ENCODE data around the gene RTCA.
A peak's percentile ranks its signal among the peaks of the same experiment; 100 is the strongest.
"Not testable (repeated sequence)": the region's sequence is repeated elsewhere in the genome, so short reads cannot be mapped to it uniquely, and the experiment has no call there.

RTCA gene

DNA sequence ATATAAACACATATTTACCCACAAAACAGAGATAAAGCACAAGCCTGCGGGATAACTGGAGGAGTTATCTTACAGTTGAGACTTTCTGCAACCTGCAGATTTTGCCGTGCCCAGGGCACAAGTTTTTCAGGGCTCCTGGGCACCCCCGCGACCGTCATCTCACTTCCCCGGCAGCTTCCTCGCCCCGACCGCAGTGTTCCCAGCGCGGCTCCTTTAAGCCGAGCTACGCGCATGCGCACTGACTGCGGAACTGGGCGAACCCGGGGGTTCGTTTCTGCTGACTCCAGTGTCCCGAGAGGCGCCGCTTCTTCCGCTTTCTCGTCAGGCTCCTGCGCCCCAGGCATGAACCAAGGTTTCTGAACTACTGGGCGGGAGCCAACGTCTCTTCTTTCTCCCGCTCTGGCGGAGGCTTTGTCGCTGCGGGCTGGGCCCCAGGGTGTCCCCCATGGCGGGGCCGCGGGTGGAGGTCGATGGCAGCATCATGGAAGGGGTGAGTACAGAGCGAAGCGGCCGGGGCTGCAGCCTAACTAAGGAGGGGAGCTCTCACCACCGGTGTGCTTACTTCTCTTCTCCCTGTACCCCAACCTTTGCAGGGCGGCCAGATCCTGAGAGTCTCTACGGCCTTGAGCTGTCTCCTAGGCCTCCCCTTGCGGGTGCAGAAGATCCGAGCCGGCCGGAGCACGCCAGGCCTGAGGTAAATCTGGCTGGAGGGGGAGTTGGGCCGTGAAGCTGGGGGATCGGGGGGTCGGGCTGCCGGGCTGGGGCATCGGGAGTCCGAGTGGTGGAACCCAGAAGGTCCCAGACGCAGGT is at the start of gene RTCA:
Gene RTCA, plus strand, starts transcription at position 286 of the 810 bp plus-strand sequence. Its CDS starts 160 bp downstream, at position 446.
- H3K4me3 ChIP-seq (ENCODE audit: low read length): peak within 1 kb of the TSS; percentile 78
- H3K36me3 ChIP-seq (ENCODE audit: control insufficient read depth, insufficient read depth, low read length): peaks cover 6% of the 10 kb centered on the region; the same call in 1 of the 2 replicates
- peak; percentile 97 for DNase-seq (ENCODE audit: low read depth, low spot score)
- no peaks in the 10 kb centered on the region for H3K27me3 ChIP-seq (ENCODE audit: control insufficient read depth, insufficient read depth, low read length)
- WGBS (ENCODE audit: insufficient coverage, insufficient read length): no CpG with 5 or more reads among the region's 53 CpGs
- no peaks in the 10 kb centered on the region for H3K9me3 ChIP-seq (ENCODE audit: control insufficient read depth, insufficient read depth, low read length)
- H3K4me1 ChIP-seq (ENCODE audit: control insufficient read depth, insufficient read depth, low read length): no peaks in the 10 kb centered on the region
- no peak within 1 kb of the TSS for H3K27ac ChIP-seq (ENCODE audit: low read length)

DNA sequence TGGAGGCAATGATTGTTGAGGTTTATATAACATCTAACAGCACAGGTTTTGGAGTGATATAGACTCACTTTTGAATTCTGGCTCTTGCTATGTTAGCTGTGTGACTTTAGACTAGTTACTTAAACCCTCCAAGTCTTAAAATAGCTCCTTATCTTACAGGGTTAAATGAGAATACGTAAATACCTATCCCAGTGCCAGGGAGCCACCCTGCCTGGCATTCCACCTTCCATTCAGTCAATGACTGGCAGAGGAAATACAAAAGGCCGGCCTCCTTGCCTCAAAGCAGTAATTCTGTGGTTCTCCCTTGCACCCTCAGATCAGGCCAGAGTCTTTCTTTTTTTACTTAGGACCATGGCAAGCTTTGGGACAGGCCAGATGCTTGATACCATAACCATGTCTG is 48.2 kb upstream of the RTCA start:
- Histone ChIP-seq H3K9me3 (ENCODE audit: control insufficient read depth, insufficient read depth, low read length) (no peaks in the 10 kb centered on the region), H3K27ac (ENCODE audit: low read length) (no peak overlapping the region), H3K4me3 (ENCODE audit: low read length) (no peak overlapping the region), H3K27me3 (ENCODE audit: control insufficient read depth, insufficient read depth, low read length) (no peaks in the 10 kb centered on the region), H3K36me3 (ENCODE audit: control insufficient read depth, insufficient read depth, low read length) (peaks cover 2% of the 10 kb centered on the region; the same call in 1 of the 2 replicates), H3K4me1 (ENCODE audit: control insufficient read depth, insufficient read depth, low read length) (no peaks in the 10 kb centered on the region)
- WGBS (ENCODE audit: insufficient coverage, insufficient read length): no CpG with 5 or more reads among the region's 2 CpGs
- DNase-seq (ENCODE audit: low read depth, low spot score): no peak

DNA sequence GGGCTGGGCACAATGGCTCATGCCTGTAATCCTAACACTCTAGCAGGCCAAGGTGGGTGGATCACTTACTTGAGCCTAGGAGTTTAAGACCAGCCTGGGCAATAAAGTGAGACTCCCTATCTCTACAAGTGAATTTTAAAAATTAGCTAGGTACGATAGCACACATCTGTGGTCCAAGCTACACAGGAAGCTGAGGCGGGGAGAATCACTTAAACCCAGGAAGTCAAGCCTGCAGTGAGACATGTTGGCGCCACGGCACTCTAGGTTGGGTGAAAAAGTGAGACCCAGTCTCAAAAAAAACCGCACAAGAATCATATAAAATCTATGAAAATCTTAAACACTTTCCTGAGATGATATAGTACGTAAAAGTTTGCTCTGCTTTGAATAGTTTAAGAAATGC is 46.6 kb upstream of the RTCA start:
- no peaks in the 10 kb centered on the region for H3K4me1 ChIP-seq (ENCODE audit: control insufficient read depth, insufficient read depth, low read length)
- no peak for DNase-seq (ENCODE audit: low read depth, low spot score)
- peaks cover 2% of the 10 kb centered on the region; the same call in 1 of the 2 replicates for H3K36me3 ChIP-seq (ENCODE audit: control insufficient read depth, insufficient read depth, low read length)
- WGBS (ENCODE audit: insufficient coverage, insufficient read length): no CpG with 5 or more reads among the region's 6 CpGs
- no peaks in the 10 kb centered on the region for H3K9me3 ChIP-seq (ENCODE audit: control insufficient read depth, insufficient read depth, low read length)
- no peak overlapping the region for H3K27ac ChIP-seq (ENCODE audit: low read length)
- H3K27me3 ChIP-seq (ENCODE audit: control insufficient read depth, insufficient read depth, low read length): no peaks in the 10 kb centered on the region
- no peak overlapping the region for H3K4me3 ChIP-seq (ENCODE audit: low read length)

DNA sequence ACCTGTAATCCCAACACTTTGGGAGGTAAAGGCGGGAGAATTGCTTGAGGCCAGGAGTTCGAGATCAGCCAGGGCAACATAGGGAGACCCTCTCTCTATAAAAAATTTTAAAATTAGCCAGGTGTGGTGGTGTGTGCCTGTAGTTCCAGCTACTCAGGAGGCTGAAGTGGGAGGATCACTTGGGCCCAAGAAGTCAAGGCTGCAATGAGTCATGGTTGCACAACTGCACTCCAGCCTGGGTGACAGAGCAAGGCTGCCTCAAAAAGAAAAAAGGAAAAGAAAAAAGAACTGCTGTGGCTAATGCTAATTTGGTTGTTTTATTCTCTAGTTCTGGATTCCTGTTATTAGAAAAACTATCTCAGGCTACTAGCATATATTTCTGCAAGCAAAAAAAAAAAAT is 46.1 kb upstream of the RTCA start:
- Histone ChIP-seq H3K27ac (ENCODE audit: low read length) (no peak overlapping the region), H3K4me1 (ENCODE audit: control insufficient read depth, insufficient read depth, low read length) (no peaks in the 10 kb centered on the region), H3K36me3 (ENCODE audit: control insufficient read depth, insufficient read depth, low read length) (peaks cover 2% of the 10 kb centered on the region; the same call in 1 of the 2 replicates), H3K27me3 (ENCODE audit: control insufficient read depth, insufficient read depth, low read length) (no peaks in the 10 kb centered on the region), H3K4me3 (ENCODE audit: low read length) (no peak overlapping the region), H3K9me3 (ENCODE audit: control insufficient read depth, insufficient read depth, low read length) (no peaks in the 10 kb centered on the region)
- DNase-seq (ENCODE audit: low read depth, low spot score): no peak
- no CpG with 5 or more reads among the region's 2 CpGs for WGBS (ENCODE audit: insufficient coverage, insufficient read length)

DNA sequence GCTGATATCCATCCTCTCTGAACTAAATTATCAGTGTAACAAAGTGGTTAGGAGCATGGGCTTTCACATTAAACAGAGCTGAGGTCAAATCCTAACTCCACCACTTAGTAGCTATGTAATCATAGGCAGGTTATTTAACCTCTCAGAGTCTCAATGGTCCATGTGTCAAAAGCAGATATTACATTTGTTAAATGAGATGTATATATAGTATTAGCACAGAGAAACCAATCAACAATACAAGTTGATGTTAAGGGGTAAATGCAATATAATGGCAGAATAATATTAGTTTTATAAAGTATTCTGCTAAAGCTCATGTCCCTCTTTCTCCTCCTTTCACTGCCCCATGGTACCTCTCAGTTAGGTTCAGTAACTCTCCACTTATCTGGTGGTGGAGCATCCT is 43.6 kb upstream of the RTCA start:
- H3K36me3 ChIP-seq (ENCODE audit: control insufficient read depth, insufficient read depth, low read length): peaks cover 2% of the 10 kb centered on the region; the same call in 1 of the 2 replicates

DNA sequence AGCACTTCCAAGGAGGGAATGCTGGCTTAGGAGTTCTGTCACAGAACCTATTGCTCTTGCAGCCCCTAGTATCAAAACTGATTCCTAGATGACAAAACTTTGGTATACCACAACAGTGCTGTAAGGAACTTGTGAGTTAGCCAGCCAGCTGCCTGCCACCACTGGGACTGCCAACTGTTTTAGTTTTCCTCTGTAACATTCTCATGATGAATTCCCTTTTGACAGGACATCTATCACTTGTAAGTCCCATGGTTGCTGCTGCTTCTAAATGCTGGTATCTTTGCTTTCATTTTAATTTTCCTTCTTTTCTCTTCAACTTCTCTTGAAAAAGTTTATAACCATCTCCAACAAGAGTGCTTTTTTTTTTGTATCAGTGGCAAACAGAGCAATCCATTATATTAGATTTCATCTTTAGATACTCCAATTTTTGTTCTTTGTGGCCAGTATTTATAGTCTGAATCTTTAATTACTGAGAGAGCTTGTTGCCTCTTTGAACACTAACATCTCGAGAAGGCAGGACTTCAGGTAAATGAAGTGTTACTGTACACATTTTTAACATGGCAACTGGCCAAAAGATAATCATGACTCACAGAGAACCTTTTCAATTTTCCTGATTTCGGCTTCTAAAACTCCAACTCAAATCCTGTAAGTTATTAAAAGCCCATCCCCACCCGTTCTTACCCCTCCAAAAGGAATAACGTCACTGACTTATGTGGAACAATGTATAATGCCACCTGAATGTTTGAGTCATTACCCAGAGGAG is 36.2 kb upstream of the RTCA start:
- no peak overlapping the region for H3K27ac ChIP-seq (ENCODE audit: low read length)
- WGBS (ENCODE audit: insufficient coverage, insufficient read length): 100% methylated on average over 2 of the region's 4 CpGs
- H3K4me3 ChIP-seq (ENCODE audit: low read length): no peak overlapping the region
- H3K36me3 ChIP-seq (ENCODE audit: control insufficient read depth, insufficient read depth, low read length): peaks cover 2% of the 10 kb centered on the region; the same call in 1 of the 2 replicates
- no peaks in the 10 kb centered on the region for H3K9me3 ChIP-seq (ENCODE audit: control insufficient read depth, insufficient read depth, low read length)
- no peaks in the 10 kb centered on the region for H3K4me1 ChIP-seq (ENCODE audit: control insufficient read depth, insufficient read depth, low read length)
- no peaks in the 10 kb centered on the region for H3K27me3 ChIP-seq (ENCODE audit: control insufficient read depth, insufficient read depth, low read length)
- DNase-seq (ENCODE audit: low read depth, low spot score): no peak

More for the DNA sequence above, 43.6 kb upstream of the RTCA start:
- H3K27ac ChIP-seq (ENCODE audit: low read length): no peak overlapping the region
- DNase-seq (ENCODE audit: low read depth, low spot score): no peak
- H3K4me1 ChIP-seq (ENCODE audit: control insufficient read depth, insufficient read depth, low read length): no peaks in the 10 kb centered on the region
- H3K9me3 ChIP-seq (ENCODE audit: control insufficient read depth, insufficient read depth, low read length): no peaks in the 10 kb centered on the region
- no peaks in the 10 kb centered on the region for H3K27me3 ChIP-seq (ENCODE audit: control insufficient read depth, insufficient read depth, low read length)
- H3K4me3 ChIP-seq (ENCODE audit: low read length): no peak overlapping the region

DNA sequence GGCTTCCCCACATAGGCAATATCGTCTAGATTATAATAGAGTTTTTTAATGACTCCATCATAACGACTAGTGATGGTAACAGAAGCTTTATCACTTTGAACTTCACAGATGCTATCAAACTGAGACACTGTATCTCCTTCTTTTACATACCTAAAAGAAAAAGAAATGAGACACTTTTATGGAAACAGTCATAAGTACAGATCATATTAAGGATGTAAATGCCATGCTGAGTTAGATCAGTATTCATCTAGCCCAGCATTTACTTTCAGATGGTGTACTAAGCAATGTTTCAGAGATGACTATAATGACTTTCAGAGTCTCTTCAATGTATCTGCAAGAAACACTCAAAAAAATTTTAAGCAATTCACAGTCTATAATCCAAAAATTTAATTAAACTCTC is 35.3 kb upstream of the RTCA start:
- H3K4me1 ChIP-seq (ENCODE audit: control insufficient read depth, insufficient read depth, low read length): no peaks in the 10 kb centered on the region
- no peaks in the 10 kb centered on the region for H3K9me3 ChIP-seq (ENCODE audit: control insufficient read depth, insufficient read depth, low read length)
- DNase-seq (ENCODE audit: low read depth, low spot score): no peak
- no peak overlapping the region for H3K27ac ChIP-seq (ENCODE audit: low read length)
- no peak overlapping the region for H3K4me3 ChIP-seq (ENCODE audit: low read length)
- WGBS (ENCODE audit: insufficient coverage, insufficient read length): no CpG with 5 or more reads among the region's 2 CpGs
- H3K36me3 ChIP-seq (ENCODE audit: control insufficient read depth, insufficient read depth, low read length): peaks cover 2% of the 10 kb centered on the region; the same call in 1 of the 2 replicates
- H3K27me3 ChIP-seq (ENCODE audit: control insufficient read depth, insufficient read depth, low read length): no peaks in the 10 kb centered on the region

DNA sequence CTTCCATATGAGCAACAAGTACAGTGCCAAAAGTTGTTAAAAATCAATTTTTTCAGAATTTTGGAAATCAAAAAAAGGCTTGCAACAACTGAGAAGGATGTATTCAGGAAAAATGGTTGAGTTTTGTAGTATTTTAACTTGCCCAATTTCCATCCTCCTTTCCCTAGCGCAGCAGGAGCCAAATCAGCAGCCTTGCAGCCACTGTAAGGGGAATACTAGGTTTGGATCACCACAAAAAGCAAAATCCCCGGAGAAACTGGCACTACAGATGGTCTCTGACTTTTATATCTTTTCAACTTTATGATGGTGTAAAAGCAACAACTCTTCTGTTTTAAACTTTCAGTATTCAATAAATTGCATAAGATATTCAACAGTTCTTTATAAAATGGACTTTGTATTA is 34.3 kb upstream of the RTCA start:
- H3K4me1 ChIP-seq (ENCODE audit: control insufficient read depth, insufficient read depth, low read length): no peaks in the 10 kb centered on the region
- H3K9me3 ChIP-seq (ENCODE audit: control insufficient read depth, insufficient read depth, low read length): no peaks in the 10 kb centered on the region
- H3K4me3 ChIP-seq (ENCODE audit: low read length): no peak overlapping the region
- WGBS (ENCODE audit: insufficient coverage, insufficient read length): no CpG with 5 or more reads among the region's 2 CpGs
- H3K27me3 ChIP-seq (ENCODE audit: control insufficient read depth, insufficient read depth, low read length): no peaks in the 10 kb centered on the region
- no peak overlapping the region for H3K27ac ChIP-seq (ENCODE audit: low read length)
- H3K36me3 ChIP-seq (ENCODE audit: control insufficient read depth, insufficient read depth, low read length): peaks cover 2% of the 10 kb centered on the region; the same call in 1 of the 2 replicates
- no peak for DNase-seq (ENCODE audit: low read depth, low spot score)

DNA sequence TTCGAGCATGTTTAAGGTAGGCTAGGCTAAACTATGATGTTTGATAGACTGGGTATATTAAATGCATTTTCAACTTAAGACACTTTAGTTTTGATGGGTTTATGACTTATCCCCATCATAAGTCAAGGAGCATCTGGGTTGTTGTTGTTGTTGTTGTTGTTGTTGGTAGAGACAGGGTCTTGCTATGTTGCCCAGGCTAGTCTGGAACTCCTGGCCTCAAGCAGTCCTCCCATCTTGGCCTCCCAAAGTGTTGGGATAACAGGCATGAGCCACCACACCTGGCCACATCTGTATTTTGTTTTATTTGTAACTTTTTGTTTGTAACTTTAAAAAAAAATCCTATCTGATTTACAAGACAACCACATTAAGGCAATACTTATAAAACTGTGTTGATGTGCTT is 33.9 kb upstream of the RTCA start:
- whole genome bisulfite sequencing (ENCODE audit: insufficient coverage, insufficient read length): no CpG with 5 or more reads among the region's 1 CpG
- H3K36me3 ChIP-seq (ENCODE audit: control insufficient read depth, insufficient read depth, low read length): peaks cover 2% of the 10 kb centered on the region; the same call in 1 of the 2 replicates
- H3K27ac ChIP-seq (ENCODE audit: low read length): no peak overlapping the region
- H3K4me3 ChIP-seq (ENCODE audit: low read length): no peak overlapping the region
- H3K9me3 ChIP-seq (ENCODE audit: control insufficient read depth, insufficient read depth, low read length): no peaks in the 10 kb centered on the region
- DNase-seq (ENCODE audit: low read depth, low spot score): no peak
- no peaks in the 10 kb centered on the region for H3K27me3 ChIP-seq (ENCODE audit: control insufficient read depth, insufficient read depth, low read length)
- H3K4me1 ChIP-seq (ENCODE audit: control insufficient read depth, insufficient read depth, low read length): no peaks in the 10 kb centered on the region

DNA sequence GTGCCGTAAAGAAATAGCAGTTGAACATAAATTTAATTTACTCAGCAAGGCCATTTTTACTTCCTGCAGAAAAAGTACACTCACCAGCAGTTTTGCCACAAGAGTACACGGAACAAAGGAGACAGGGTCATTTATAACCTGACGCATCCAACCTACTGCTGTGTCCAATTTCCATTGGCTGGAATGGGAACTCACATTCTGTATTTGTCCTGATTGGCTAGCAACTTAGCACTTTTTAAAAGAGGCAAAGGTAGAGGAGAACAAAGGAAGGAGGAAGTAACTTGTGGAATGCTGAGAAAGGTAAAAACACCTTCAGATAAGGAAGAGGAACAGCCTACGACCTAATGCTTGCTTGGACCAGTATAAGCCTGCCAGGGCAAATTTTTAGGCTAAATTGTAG is 32.5 kb upstream of the RTCA start:
- not testable (repeated sequence) for H3K27ac ChIP-seq (ENCODE audit: low read length); H3K9me3 ChIP-seq (ENCODE audit: control insufficient read depth, insufficient read depth, low read length); H3K4me3 ChIP-seq (ENCODE audit: low read length); DNase-seq (ENCODE audit: low read depth, low spot score); H3K27me3 ChIP-seq (ENCODE audit: control insufficient read depth, insufficient read depth, low read length); H3K36me3 ChIP-seq (ENCODE audit: control insufficient read depth, insufficient read depth, low read length); H3K4me1 ChIP-seq (ENCODE audit: control insufficient read depth, insufficient read depth, low read length)
- WGBS (ENCODE audit: insufficient coverage, insufficient read length): no CpG with 5 or more reads among the region's 4 CpGs

Data from iPS DF 6.9 (cell line).